Keratinocyte (primary cell): ENCODE results near the gene CYP11A1. TPM values are rescaled to one million over a fixed set of nuclear protein-coding genes. Genes with fewer than 3 reads are reported as not detected.

Experiments used
- DNase-seq: peaks from one replicate; pipeline ENCODE4 v3.0.0-alpha.2; 2011; ENCODE audit warnings: low read depth, missing footprints, low spot score
- FAIRE-seq: peaks from 2 replicates; lab custom pipeline; 2011; peaks lifted over from hg19 to GRCh38; lab: Jason Lieb, UNC
- H2AFZ ChIP-seq: 2 replicates; pipeline ENCODE4 v1.6.0; 2012; ENCODE audit warnings: low read length, control low read depth, inconsistent platforms; ENCODE audit not compliant: control insufficient read depth
- H3K27ac ChIP-seq: 2 replicates; pipeline ENCODE4 v1.5.1; 2011; ENCODE audit warnings: low read length; ENCODE audit not compliant: control insufficient read depth, insufficient read depth
- H3K27me3 ChIP-seq: 3 replicates; pipeline ENCODE4 v1.6.0; 2011; ENCODE audit warnings: low read length; ENCODE audit not compliant: control insufficient read depth, insufficient read depth; ENCODE audit errors: extremely low read depth
- H3K36me3 ChIP-seq, 2 experiments: 2 replicates in 1 of 2; 3 replicates in 1 of 2; pipeline ENCODE4 v1.5.1; 2011; ENCODE audit warnings: low read length in 2 of 2, mild to moderate bottlenecking in 1 of 2; ENCODE audit not compliant: control insufficient read depth in 2 of 2, insufficient read depth in 2 of 2; ENCODE audit errors: extremely low read depth in 1 of 2
- H3K4me1 ChIP-seq: 3 replicates; pipeline ENCODE4 v1.5.1; 2011; ENCODE audit warnings: low read length; ENCODE audit not compliant: control insufficient read depth, insufficient read depth; ENCODE audit errors: extremely low read depth
- H3K4me2 ChIP-seq: 3 replicates; pipeline ENCODE4 v1.6.0; 2011; ENCODE audit warnings: low read depth, low read length; ENCODE audit not compliant: control insufficient read depth, insufficient read depth; ENCODE audit errors: extremely low read depth
- H3K4me3 ChIP-seq, 3 experiments: fragments of 200-600 bp in 1 of 3; sonication (generic) in 1 of 3; 2 replicates in 2 of 3; 3 replicates in 1 of 3; pipeline ENCODE4 v1.5.1; 2011 to 2016; ENCODE audit warnings: low read length in 3 of 3, mild to moderate bottlenecking in 3 of 3, control low read depth in 2 of 3, inconsistent platforms in 1 of 3, low read depth in 1 of 3, mixed read lengths in 1 of 3, mixed run types in 1 of 3, moderate library complexity in 1 of 3; ENCODE audit not compliant: control insufficient read depth in 2 of 3, insufficient read depth in 2 of 3; ENCODE audit errors: extremely low read depth in 1 of 3
- H3K79me2 ChIP-seq: 2 replicates; pipeline ENCODE4 v1.6.0; 2012; ENCODE audit warnings: low read length; ENCODE audit not compliant: control insufficient read depth, insufficient read depth
- H3K9ac ChIP-seq: 3 replicates; pipeline ENCODE4 v1.6.0; 2011; ENCODE audit warnings: low read length; ENCODE audit not compliant: control insufficient read depth, insufficient read depth; ENCODE audit errors: extremely low read depth
- H3K9me1 ChIP-seq: 3 replicates; pipeline ENCODE4 v1.6.0; 2011; ENCODE audit warnings: low read length; ENCODE audit not compliant: control insufficient read depth, insufficient read depth; ENCODE audit errors: extremely low read depth
- H3K9me3 ChIP-seq: 2 replicates; pipeline ENCODE4 v1.5.1; 2012; ENCODE audit warnings: low read depth, low read length; ENCODE audit not compliant: control insufficient read depth
- H4K20me1 ChIP-seq: 3 replicates; pipeline ENCODE4 v1.6.0; 2011; ENCODE audit warnings: low read length; ENCODE audit not compliant: control insufficient read depth, insufficient read depth; ENCODE audit errors: extremely low read depth
- CTCF ChIP-seq, 3 experiments: IDR thresholded peaks in 1 of 3; conservative IDR thresholded peaks in 1 of 3; optimal IDR thresholded peaks in 1 of 3; 2 replicates in 2 of 3; 3 replicates in 1 of 3; pipeline versions ENCODE3 to v1.5.1; 2011; ENCODE audit warnings: low read length in 3 of 3, mild to moderate bottlenecking in 3 of 3, moderate library complexity in 2 of 3, control low read depth in 1 of 3, inconsistent platforms in 1 of 3; ENCODE audit not compliant: insufficient read depth in 2 of 3; ENCODE audit errors: extremely low read depth in 1 of 3
- EZH2 ChIP-seq: IDR thresholded peaks from one replicate; pipeline ENCODE4 v1.6.1; 2012; ENCODE audit warnings: inconsistent platforms, mild to moderate bottlenecking, low read length, moderate library complexity
- dilution Hi-C: fragments of 300-500 bp; cut with MboI; formaldehyde crosslinking; loops from one replicate; pipeline ENCODE4 v1.7.0; 2020; ENCODE audit warnings: low sequenced_read_pairs; ENCODE audit not compliant: extremely low pct_ligation_motif_present
- polyA plus RNA-seq, 5 experiments: library from polyadenylated mRNA; depleted of rRNA in 3 of 5; stranded (reverse) in 3 of 5; stranded (forward) in 1 of 5; unstranded in 1 of 5; fragments of >200 nt; gene quantifications; 1 replicate in 1 of 5; 2 replicates in 3 of 5; 3 replicates in 1 of 5; pipeline versions ENCODE4 v1.2.1 to v1.2.3, GENCODE V29; 2011 to 2012; ENCODE audit warnings: missing spikeins in 2 of 5, low read depth in 1 of 5, low replicate concordance in 1 of 5

Gene CYP11A1
- polyA plus RNA-seq, 1 donor (not counting 4 experiments of a cell fraction or from before 2014, with no cell fraction given), result not detected

- Histone ChIP-seq H3K9ac (no peak overlapping the region), H3K4me2 (no peak overlapping the region), H4K20me1 (no peaks in the 10 kb centered on the region), H3K9me1 (no peaks in the 10 kb centered on the region), H3K27me3 (no peaks in the 10 kb centered on the region), H3K79me2 (no peaks in the 10 kb centered on the region), H3K4me3 (no peak overlapping the region), H2AFZ (no peak overlapping the region), H3K27ac (no peak overlapping the region), H3K9me3 (no peaks in the 10 kb centered on the region), H3K4me1 (no peaks in the 10 kb centered on the region), H3K36me3 (no peaks in the 10 kb centered on the region)
- dilution Hi-C loops, result no loop called here
- TF ChIP-seq EZH2 (no peak), CTCF (optimal IDR thresholded peaks at IDR 0.05 in 1 of 3, IDR thresholded peaks at IDR 0.05 in 1 of 3, conservative IDR thresholded peaks at IDR 0.05 in 1 of 3; ENCODE audit: extremely low read depth in 1 of 3, insufficient read depth in 2 of 3, low read length in 3 of 3) (no peak)
- DNase-seq (no peak), FAIRE-seq (no peak)
Observed at GRCh38 chr15:74293021-74293810, 74.2 kb downstream of the CYP11A1 start.

GRCh38 chr15:74291101-74292071, 76.1 kb downstream of the CYP11A1 start:
- no peak overlapping the region for H3K4me2 ChIP-seq
- no peak overlapping the region for H3K9ac ChIP-seq
- no peaks in the 10 kb centered on the region for H3K27me3 ChIP-seq
- no peaks in the 10 kb centered on the region for H4K20me1 ChIP-seq
- FAIRE-seq (no peak), DNase-seq (no peak)
- no peaks in the 10 kb centered on the region for H3K4me1 ChIP-seq
- no peak overlapping the region for H3K4me3 ChIP-seq
- dilution Hi-C loops, result no loop called here
- H2AFZ ChIP-seq, result no peak overlapping the region
- H3K36me3 ChIP-seq, result no peaks in the 10 kb centered on the region
- H3K27ac ChIP-seq, result no peak overlapping the region
- TF ChIP-seq EZH2 (no peak), CTCF (optimal IDR thresholded peaks at IDR 0.05 in 1 of 3, IDR thresholded peaks at IDR 0.05 in 1 of 3, conservative IDR thresholded peaks at IDR 0.05 in 1 of 3; ENCODE audit: extremely low read depth in 1 of 3, insufficient read depth in 2 of 3, low read length in 3 of 3) (no peak)
- H3K9me1 ChIP-seq, result no peaks in the 10 kb centered on the region
- no peaks in the 10 kb centered on the region for H3K9me3 ChIP-seq
- no peaks in the 10 kb centered on the region for H3K79me2 ChIP-seq
